Iris pigment epithelial cell (primary cell): ENCODE results near the gene OSBPL3.
A peak's percentile ranks its signal among the peaks of the same experiment; 100 is the strongest.
"Not testable (repeated sequence)": the region's sequence is repeated elsewhere in the genome, so short reads cannot be mapped to it uniquely, and the experiment has no call there.

Experiments used
- DNase-seq: peaks from one replicate; pipeline ENCODE4 v3.0.0-alpha.2; 2011; ENCODE audit warnings: low read depth

The OSBPL3 gene

GRCh38 chr7:24920451-24921361, 59.3 kb downstream of the OSBPL3 start:
- no peak for DNase-seq

- peak; percentile 92 for DNase-seq
Observed at GRCh38 chr7:24917510-24918239, 62.3 kb downstream of the OSBPL3 start.

- no peak for DNase-seq
Observed at GRCh38 chr7:24916463-24917040, 63.4 kb downstream of the OSBPL3 start.

- no peak for DNase-seq
Observed at GRCh38 chr7:24914465-24914859, 65.5 kb downstream of the OSBPL3 start.

- no peak for DNase-seq
Observed at GRCh38 chr7:24913801-24914464, 66.0 kb downstream of the OSBPL3 start.

- DNase-seq = no peak
Observed at GRCh38 chr7:24912874-24913514, 67.0 kb downstream of the OSBPL3 start.

- no peak for DNase-seq
Observed at GRCh38 chr7:24912424-24912823, 67.6 kb downstream of the OSBPL3 start.

- DNase-seq = no peak
Observed at GRCh38 chr7:24911213-24911603, 68.8 kb downstream of the OSBPL3 start.

GRCh38 chr7:24910551-24911212, 69.3 kb downstream of the OSBPL3 start:
- no peak for DNase-seq

- no peak for DNase-seq
Observed at GRCh38 chr7:24908727-24909126, 71.3 kb downstream of the OSBPL3 start.

GRCh38 chr7:24908166-24908565, 71.8 kb downstream of the OSBPL3 start:
- no peak for DNase-seq

- peak; percentile 81 for DNase-seq
Observed at GRCh38 chr7:24907311-24907886, 72.6 kb downstream of the OSBPL3 start.

- DNase-seq = peak; percentile 43
Observed at GRCh38 chr7:24905996-24906770, 73.8 kb downstream of the OSBPL3 start.

GRCh38 chr7:24903992-24904391, 76.0 kb downstream of the OSBPL3 start:
- DNase-seq = not testable (repeated sequence)

GRCh38 chr7:24903559-24903958, 76.4 kb downstream of the OSBPL3 start:
- DNase-seq = no peak

GRCh38 chr7:24902931-24903330, 77.0 kb downstream of the OSBPL3 start:
- DNase-seq = no peak

GRCh38 chr7:24902276-24902675, 77.7 kb downstream of the OSBPL3 start:
- DNase-seq = peak; percentile 78

GRCh38 chr7:24899905-24900304, 80.1 kb downstream of the OSBPL3 start:
- no peak for DNase-seq

GRCh38 chr7:24899161-24899560, 80.8 kb downstream of the OSBPL3 start:
- no peak for DNase-seq

GRCh38 chr7:24898691-24899090, 81.3 kb downstream of the OSBPL3 start:
- DNase-seq = peak; percentile 79
